Neural crest cell (in vitro differentiated cells): ENCODE results near the gene C3orf62. TPM values are rescaled to one million over a fixed set of nuclear protein-coding genes. Genes with fewer than 3 reads are reported as not detected.
"Not testable (repeated sequence)": the region's sequence is repeated elsewhere in the genome, so short reads cannot be mapped to it uniquely, and the experiment has no call there.

Experiments used
- DNase-seq: peaks from one replicate; pipeline ENCODE4 v3.0.0; 2021; ENCODE audit warnings: low read depth, mixed read lengths, low spot score
- H3K27ac Mint-ChIP-seq: one replicate; pipeline ENCODE4 v1.8.0; 2021; ENCODE audit warnings: mild to moderate bottlenecking, mixed read lengths; ENCODE audit not compliant: unreplicated experiment
- H3K27me3 Mint-ChIP-seq: 2 replicates; pipeline ENCODE4 v1.8.0; 2021; ENCODE audit warnings: low read depth, mild to moderate bottlenecking, mixed read lengths
- H3K36me3 Mint-ChIP-seq: 2 replicates; pipeline ENCODE4 v1.8.0; 2021; ENCODE audit warnings: low read depth, mild to moderate bottlenecking, mixed read lengths
- H3K4me1 Mint-ChIP-seq: 2 replicates; pipeline ENCODE4 v1.8.0; 2021; ENCODE audit warnings: mixed read lengths
- H3K4me3 Mint-ChIP-seq: one replicate; pipeline ENCODE4 v1.8.0; 2021; ENCODE audit warnings: mild to moderate bottlenecking, mixed read lengths
- H3K9me3 Mint-ChIP-seq: 2 replicates; pipeline ENCODE4 v1.8.0; 2021; ENCODE audit warnings: mixed read lengths
- microRNA-seq: library from miRNA; unstranded; fragments of <30 nt; microRNA quantifications from one replicate; pipeline ENCODE4, GENCODE V29; 2020
- total RNA-seq: library from RNA; stranded (reverse); gene quantifications from 2 replicates; pipeline ENCODE4 v1.2.1, GENCODE V29; 2021
- TF ChIP-seq, protein P1 (sequence below): fragments of 200-600 bp; sonication (generic); conservative IDR thresholded peaks from 2 replicates; pipeline ENCODE4 v1.5.0; 2021; ENCODE audit warnings: antibody characterized with exemption, mild to moderate bottlenecking

Gene C3orf62
- total RNA-seq, 1 donor from 2014 or later: 9.8 TPM

DNA sequence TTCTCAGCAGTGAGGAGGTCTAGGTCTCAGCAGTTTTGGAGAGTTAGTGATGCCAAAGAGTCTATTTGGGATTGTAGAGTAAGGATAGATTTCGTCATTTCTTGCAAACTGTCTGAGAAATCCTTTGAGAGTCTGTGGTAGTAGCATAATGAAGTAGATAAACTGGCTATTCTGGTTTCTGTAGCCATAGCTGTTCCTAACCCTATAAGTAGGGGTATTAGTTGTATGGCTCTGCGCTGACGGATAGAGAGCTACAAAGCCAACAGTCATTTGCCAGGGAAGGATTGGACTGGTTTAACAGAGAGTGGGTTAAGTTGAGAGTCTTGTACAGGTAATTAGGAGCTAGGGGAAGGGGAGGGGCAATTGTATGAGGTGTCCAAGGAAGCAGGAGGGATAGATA, 55.0 kb downstream of the C3orf62 start:
- no peak overlapping the region for H3K27ac Mint-ChIP-seq

DNA sequence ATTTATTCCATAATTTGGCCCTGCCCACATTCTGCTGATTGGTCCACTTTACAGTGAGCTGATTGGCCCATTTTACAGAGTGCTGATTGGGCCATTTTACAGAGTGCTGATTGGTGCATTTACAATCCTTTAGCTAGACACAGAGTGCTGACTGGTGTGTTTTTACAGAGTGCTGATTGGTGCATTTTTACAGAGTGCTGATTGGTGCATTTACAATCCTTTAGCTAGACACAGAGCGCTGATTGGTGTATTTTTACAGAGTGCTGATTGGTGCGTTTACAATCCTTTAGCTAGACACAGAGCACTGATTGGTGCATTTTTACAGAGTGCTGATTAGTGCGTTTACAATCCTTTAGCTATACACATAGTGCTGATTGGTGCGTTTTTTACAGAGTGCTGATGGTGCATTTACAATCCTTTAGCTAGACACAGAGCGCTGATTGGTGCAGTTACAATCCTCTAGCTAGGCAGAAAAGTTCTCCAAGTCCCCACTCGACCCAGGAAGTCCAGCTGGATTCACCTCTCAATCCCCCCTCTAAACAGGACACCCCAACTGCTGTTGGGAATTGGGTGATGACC, 56.0 kb downstream of the C3orf62 start:
- not testable (repeated sequence) for H3K27ac Mint-ChIP-seq, H3K27me3 Mint-ChIP-seq, H3K4me1 Mint-ChIP-seq, H3K4me3 Mint-ChIP-seq, H3K36me3 Mint-ChIP-seq, H3K9me3 Mint-ChIP-seq, DNase-seq

More for the DNA sequence above, 55.0 kb downstream of the C3orf62 start:
- no peak for DNase-seq
- H3K9me3 Mint-ChIP-seq: peaks cover 7% of the 10 kb centered on the region
- peaks cover 9% of the 10 kb centered on the region for H3K27me3 Mint-ChIP-seq
- H3K36me3 Mint-ChIP-seq: no peaks in the 10 kb centered on the region
- no peaks in the 10 kb centered on the region for H3K4me1 Mint-ChIP-seq
- TF ChIP-seq, protein P1, sequence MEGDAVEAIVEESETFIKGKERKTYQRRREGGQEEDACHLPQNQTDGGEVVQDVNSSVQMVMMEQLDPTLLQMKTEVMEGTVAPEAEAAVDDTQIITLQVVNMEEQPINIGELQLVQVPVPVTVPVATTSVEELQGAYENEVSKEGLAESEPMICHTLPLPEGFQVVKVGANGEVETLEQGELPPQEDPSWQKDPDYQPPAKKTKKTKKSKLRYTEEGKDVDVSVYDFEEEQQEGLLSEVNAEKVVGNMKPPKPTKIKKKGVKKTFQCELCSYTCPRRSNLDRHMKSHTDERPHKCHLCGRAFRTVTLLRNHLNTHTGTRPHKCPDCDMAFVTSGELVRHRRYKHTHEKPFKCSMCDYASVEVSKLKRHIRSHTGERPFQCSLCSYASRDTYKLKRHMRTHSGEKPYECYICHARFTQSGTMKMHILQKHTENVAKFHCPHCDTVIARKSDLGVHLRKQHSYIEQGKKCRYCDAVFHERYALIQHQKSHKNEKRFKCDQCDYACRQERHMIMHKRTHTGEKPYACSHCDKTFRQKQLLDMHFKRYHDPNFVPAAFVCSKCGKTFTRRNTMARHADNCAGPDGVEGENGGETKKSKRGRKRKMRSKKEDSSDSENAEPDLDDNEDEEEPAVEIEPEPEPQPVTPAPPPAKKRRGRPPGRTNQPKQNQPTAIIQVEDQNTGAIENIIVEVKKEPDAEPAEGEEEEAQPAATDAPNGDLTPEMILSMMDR: no peak
- H3K4me3 Mint-ChIP-seq: no peak overlapping the region

DNA sequence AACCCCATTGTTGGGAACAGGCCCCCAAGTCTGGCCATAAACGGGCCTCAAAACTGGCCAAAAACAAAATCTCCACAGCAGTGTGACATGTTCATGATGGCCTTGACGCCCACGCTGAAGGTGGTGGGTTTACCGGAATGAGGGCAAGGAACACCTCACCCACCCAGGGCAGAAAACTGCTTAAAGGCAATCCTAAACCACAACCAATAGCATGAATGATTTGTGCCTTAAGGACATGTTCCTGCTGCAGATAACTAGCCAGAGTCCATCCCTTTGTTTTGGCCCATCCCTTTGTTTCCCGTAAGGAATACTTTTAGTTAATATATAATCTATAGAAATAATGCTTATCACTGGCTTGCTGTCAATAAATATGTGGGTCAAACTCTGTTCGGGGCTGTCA, 57.9 kb downstream of the C3orf62 start:
- TF ChIP-seq, protein P1: no peak
- no peak overlapping the region for H3K4me3 Mint-ChIP-seq
- H3K36me3 Mint-ChIP-seq: no peaks in the 10 kb centered on the region
- peaks cover 6% of the 10 kb centered on the region for H3K9me3 Mint-ChIP-seq
- peaks cover 9% of the 10 kb centered on the region for H3K27me3 Mint-ChIP-seq
- no peaks in the 10 kb centered on the region for H3K4me1 Mint-ChIP-seq
- no peak for DNase-seq
- H3K27ac Mint-ChIP-seq: no peak overlapping the region

Small RNAs within 50 kb of the gene (microRNA-seq; reads per million reads assigned to microRNA genes)
- gene MIR4271: not detected

Other genes with a start within 250 kb of the C3orf62 start
- 259 and 261 TPM in 2 replicates for gene IMPDH2, start 247.8 kb downstream of the C3orf62 start, total RNA-seq
- 153 and 158 TPM in 2 replicates for gene QRICH1, start 183.2 kb downstream of the C3orf62 start, total RNA-seq
- gene QARS1, start 172.5 kb downstream of the C3orf62 start, total RNA-seq: 348 and 382 TPM in 2 replicates
- gene USP19, start 156.4 kb downstream of the C3orf62 start, total RNA-seq: 71.8 and 72.6 TPM in 2 replicates
- gene LAMB2, start 144.2 kb downstream of the C3orf62 start, total RNA-seq: 108 and 120 TPM in 2 replicates
- gene CCDC71, start 110.9 kb downstream of the C3orf62 start, total RNA-seq: 26.0 and 29.4 TPM in 2 replicates
- gene KLHDC8B, start 105.6 kb downstream of the C3orf62 start, total RNA-seq: 44.9 and 45.2 TPM in 2 replicates
- 39.3 and 41.5 TPM in 2 replicates for gene USP4, start 62.8 kb upstream of the C3orf62 start, total RNA-seq
- 165 and 172 TPM in 2 replicates for gene GPX1, start 81.1 kb upstream of the C3orf62 start, total RNA-seq
- 354 and 361 TPM in 2 replicates for gene RHOA, start 134.7 kb upstream of the C3orf62 start, total RNA-seq
- gene TCTA, start 135.2 kb upstream of the C3orf62 start, total RNA-seq: 9.6 and 12.4 TPM in 2 replicates
- 10.2 and 14.0 TPM in 2 replicates for gene AMT, start 145.2 kb upstream of the C3orf62 start, total RNA-seq
- 19.5 and 23.4 TPM in 2 replicates for gene NICN1, start 152.1 kb upstream of the C3orf62 start, total RNA-seq
- gene DAG1, start 193.0 kb upstream of the C3orf62 start, total RNA-seq: 93.9 and 98.6 TPM in 2 replicates